Sigmoid colon (tissue), 7 donors: Measurements from ENCODE around the gene ITIH6. TPM values are rescaled to one million over a fixed set of nuclear protein-coding genes. Genes with fewer than 3 reads are reported as not detected.

Experiments
- DNase-seq: peaks from one replicate; pipeline ENCODE4 v3.0.0-alpha.2; 2019
- H3K27ac ChIP-seq, 4 donors: fragments of 200-600 bp; sonication (generic); one replicate each; pipeline ENCODE4 v1.5.1; 2016 to 2019; ENCODE audit warnings: mild to moderate bottlenecking in 1 of 4
- H3K27me3 ChIP-seq, 3 donors: fragments of 200-600 bp; sonication (generic); one replicate each; pipeline ENCODE4 v1.5.1; 2019; ENCODE audit warnings: mild to moderate bottlenecking in 1 of 3
- H3K36me3 ChIP-seq, 4 donors: fragments of 200-600 bp; sonication (generic); one replicate each; pipeline ENCODE4 v1.5.1; 2016 to 2019
- H3K4me1 ChIP-seq, 4 donors: fragments of 200-600 bp; sonication (generic); one replicate each; pipeline ENCODE4 v1.5.1; 2017 to 2019
- H3K4me3 ChIP-seq, 4 donors: fragments of 200-600 bp; sonication (generic); one replicate each; pipeline ENCODE4 v1.5.1; 2017 to 2019; ENCODE audit warnings: mild to moderate bottlenecking in 2 of 4, moderate library complexity in 1 of 4
- H3K9me3 ChIP-seq, 4 donors: fragments of 200-600 bp in 3 of 4; sonication (generic) in 3 of 4; one replicate each; pipeline versions ENCODE4 v1.5.1 to v1.6.1; 2013 to 2019
- CTCF ChIP-seq, 4 experiments: fragments of 450-650 bp in 3 of 4; fragments of 200-600 bp in 1 of 4; IDR thresholded peaks; one replicate each; pipeline ENCODE4 v1.5.1; 2016 to 2019; ENCODE audit warnings: antibody characterized with exemption in 4 of 4, mild to moderate bottlenecking in 3 of 4, moderate library complexity in 2 of 4
- EP300 ChIP-seq, 4 donors: sonication (generic); formaldehyde crosslinking; IDR thresholded peaks; one replicate each; pipeline ENCODE4 v1.6.1; 2017; ENCODE audit warnings: antibody characterized with exemption in 4 of 4
- POLR2A ChIP-seq, 2 donors: fragments of 450-650 bp; IDR thresholded peaks; one replicate each; pipeline ENCODE4 v1.6.1; 2016; ENCODE audit warnings: antibody characterized with exemption in 2 of 2, mild to moderate bottlenecking in 2 of 2, moderate library complexity in 2 of 2
- POLR2AphosphoS5 ChIP-seq, 4 donors: sonication (generic); formaldehyde crosslinking; IDR thresholded peaks; one replicate each; pipeline ENCODE4 v1.6.1; 2017; ENCODE audit warnings: antibody characterized with exemption in 4 of 4
- WGBS, 2 donors: extraction: QIAGEN DNeasy Blood & Tissue Kit; methylation state at CpG; one replicate each; pipeline ENCODE4 v1.1.7; 2013; 5-methylcytosine and 5-hydroxymethylcytosine counted together
- intact Hi-C: fragments of 100-400 bp; cut with DNase I; formaldehyde crosslinking; loops from one replicate; pipeline ENCODE4 v1.15.1; 2023
- polyA plus RNA-seq, 3 donors: library from polyadenylated mRNA; stranded (reverse); fragments of 200-250 nt; gene quantifications; one replicate each; pipeline ENCODE4 v1.2.3, GENCODE V29; 2013
- small RNA-seq, 3 donors: library from RNA; depleted of rRNA; stranded (forward); fragments of <200 nt; gene quantifications; one replicate each; pipeline ENCODE3, GENCODE V24; 2016
- total RNA-seq, 4 donors: library from RNA; depleted of rRNA; stranded (reverse); fragments of >200 nt; gene quantifications; one replicate each; pipeline ENCODE4 v1.1.0, GENCODE V29; 2016
- donor health status: healthy with polysubstance abuse.
- donor health status: Bipolar disorder and iron deficiency.
- donor health status: healthy.

The ITIH6 gene
- total and polyA plus RNA-seq, 7 donors: under 0.01 TPM; not detected in 6

- Histone ChIP-seq H3K9me3 (no peaks in the 10 kb centered on the region), H3K27ac (no peak overlapping the region), H3K27me3 (no peaks in the 10 kb centered on the region), H3K4me1 (no peaks in the 10 kb centered on the region), H3K36me3 (no peaks in the 10 kb centered on the region), H3K4me3 (no peak overlapping the region)
- intact Hi-C loops: no loop called here
- no peak for DNase-seq
- TF ChIP-seq POLR2AphosphoS5 (IDR thresholded peaks at IDR 0.05) (no peak), POLR2A (IDR thresholded peaks at IDR 0.05) (no peak), CTCF (IDR thresholded peaks at IDR 0.05) (no peak), EP300 (IDR thresholded peaks at IDR 0.05) (no peak)
These were observed 83.6 kb downstream of the ITIH6 start for GRCh38 chrX:54714424-54714823.

DNA sequence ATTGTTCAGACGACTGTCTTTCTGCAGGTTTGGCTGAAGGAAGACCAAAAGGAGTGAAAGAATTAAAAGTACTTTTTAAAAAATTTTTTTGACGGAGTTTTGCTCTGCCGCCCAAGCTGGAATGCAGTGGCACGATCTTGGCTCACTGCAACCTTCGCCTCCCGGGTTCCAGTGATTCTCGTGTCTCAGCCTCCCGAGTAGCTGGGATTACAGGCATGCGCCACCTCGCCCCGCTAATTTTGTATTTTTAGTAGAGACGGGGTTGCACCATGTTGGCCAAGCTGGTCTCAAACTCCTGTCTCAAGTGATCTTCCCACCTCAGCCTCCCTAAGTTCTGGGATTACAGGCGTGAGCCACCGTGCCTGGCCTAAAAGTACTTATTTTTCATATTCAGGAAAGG is 86.3 kb downstream of the ITIH6 start:
- no peak for DNase-seq
- Histone ChIP-seq H3K36me3 (no peaks in the 10 kb centered on the region), H3K27ac (no peak overlapping the region), H3K4me1 (no peaks in the 10 kb centered on the region), H3K4me3 (no peak overlapping the region), H3K9me3 (no peaks in the 10 kb centered on the region), H3K27me3 (no peaks in the 10 kb centered on the region)
- intact Hi-C loops: no loop called here
- WGBS, 2 donors: 96% methylated on average over 14 of the region's 14 CpGs
- TF ChIP-seq POLR2AphosphoS5 (IDR thresholded peaks at IDR 0.05): no peak
- no peak for TF ChIP-seq CTCF (IDR thresholded peaks at IDR 0.05)
- no peak for TF ChIP-seq POLR2A (IDR thresholded peaks at IDR 0.05)
- no peak for TF ChIP-seq EP300 (IDR thresholded peaks at IDR 0.05)

DNA sequence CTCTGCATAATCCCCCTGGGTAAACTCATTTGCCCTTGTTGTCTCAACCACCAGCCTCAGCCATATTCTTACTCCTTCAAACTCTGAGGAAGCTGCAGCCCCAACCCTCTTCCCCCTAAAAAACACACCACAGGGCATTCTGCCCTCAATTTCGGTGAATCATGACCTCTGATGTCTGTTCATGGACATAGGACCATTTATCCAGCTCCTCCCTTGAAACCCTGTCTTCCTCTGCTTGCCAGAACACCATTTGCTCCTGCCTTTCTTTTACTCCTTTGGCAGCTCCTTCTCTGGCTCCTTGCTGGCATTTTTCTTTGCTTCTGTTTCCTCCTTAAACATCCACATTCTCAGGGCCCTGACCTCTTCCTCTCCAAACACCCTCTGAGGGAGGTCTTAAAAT is 87.1 kb downstream of the ITIH6 start:
- H3K27ac ChIP-seq: no peak overlapping the region
- H3K36me3 ChIP-seq: no peaks in the 10 kb centered on the region
- WGBS, 2 donors: 11 to 40% methylated on average over 1 of the region's 1 CpG
- TF ChIP-seq CTCF (IDR thresholded peaks at IDR 0.05): no peak
- no peak for TF ChIP-seq POLR2A (IDR thresholded peaks at IDR 0.05)
- no peak for TF ChIP-seq EP300 (IDR thresholded peaks at IDR 0.05)
- no peak for TF ChIP-seq POLR2AphosphoS5 (IDR thresholded peaks at IDR 0.05)
- no peaks in the 10 kb centered on the region for H3K4me1 ChIP-seq
- H3K9me3 ChIP-seq: no peaks in the 10 kb centered on the region
- H3K4me3 ChIP-seq: no peak overlapping the region
- no peaks in the 10 kb centered on the region for H3K27me3 ChIP-seq
- DNase-seq: no peak
- intact Hi-C loops: no loop called here

DNA sequence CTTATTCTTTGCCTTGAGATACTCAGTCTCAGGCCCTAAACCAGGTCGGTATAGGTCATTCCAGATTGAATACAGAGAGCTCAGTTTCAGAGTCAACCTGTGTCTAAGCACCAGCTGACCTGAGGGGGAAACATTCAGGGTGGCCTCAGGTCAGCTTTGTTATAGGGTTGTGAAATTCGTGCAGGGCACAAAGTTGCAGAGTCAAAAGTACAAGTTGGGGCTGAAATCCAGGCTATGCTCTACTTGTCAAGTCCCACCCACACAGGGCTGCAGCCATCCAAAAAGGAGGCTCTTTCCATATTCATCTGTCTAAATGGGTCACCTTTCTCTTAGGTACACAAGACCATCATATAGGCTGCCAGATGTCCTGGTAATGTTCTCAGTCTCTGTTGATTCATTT is 89.7 kb downstream of the ITIH6 start:
- H3K9me3 ChIP-seq: no peaks in the 10 kb centered on the region
- H3K36me3 ChIP-seq: no peaks in the 10 kb centered on the region
- no peak for TF ChIP-seq EP300 (IDR thresholded peaks at IDR 0.05)
- H3K27me3 ChIP-seq: no peaks in the 10 kb centered on the region
- no peaks in the 10 kb centered on the region for H3K4me1 ChIP-seq
- no peak for DNase-seq
- no peak overlapping the region for H3K4me3 ChIP-seq
- 30 to 53% methylated on average over 2 of the region's 2 CpGs for WGBS, 2 donors
- H3K27ac ChIP-seq: no peak overlapping the region
- intact Hi-C loops: no loop called here

Small RNA genes within 50 kb of the gene (small RNA-seq; reads per million reads assigned to genes)
- gene AL049732.1 (0 reads per million in 3 donors), gene SNORA11 (33.8 to 53.2 (median 42.5) reads per million in 3 donors)

Other genes with a start within 250 kb of the ITIH6 start
- gene MAGED2, start 9.5 kb upstream of the ITIH6 start, total RNA-seq: 100 to 1,000 TPM; 132 to 152 (median 143) TPM
- gene MAGED2, start 9.5 kb upstream of the ITIH6 start, polyA plus RNA-seq: 10 to 100 TPM; 44.9 to 63.4 (median 51.1) TPM
- gene TRO, start 122.6 kb upstream of the ITIH6 start, total RNA-seq: 10 to 100 TPM in 2 of 4 donors, 1 to 10 TPM in 2; 5.8 to 19.9 (median 9.5) TPM
- 1 to 10 TPM in 2 of 3 donors, under 1 TPM in 1; 0.92 to 2.1 (median 1.2) TPM for gene TRO, start 122.6 kb upstream of the ITIH6 start, polyA plus RNA-seq
- gene PFKFB1, start 195.9 kb upstream of the ITIH6 start, total RNA-seq: 1 to 10 TPM in 1 of 4 donors, under 1 TPM in 2, not detected in 1; 0.49 to 1.1 (median 0.55) TPM
- under 1 TPM in 1 of 3 donors, not detected in 2; 0.44 TPM for gene PFKFB1, start 195.9 kb upstream of the ITIH6 start, polyA plus RNA-seq
- gene APEX2, start 202.1 kb upstream of the ITIH6 start, total RNA-seq: 1 to 10 TPM; 3.9 to 5.7 (median 4.6) TPM
- gene APEX2, start 202.1 kb upstream of the ITIH6 start, polyA plus RNA-seq: 10 to 100 TPM; 12.6 to 18.7 (median 17.7) TPM
- gene ALAS2, start 232.7 kb upstream of the ITIH6 start, total RNA-seq: not detected
- gene ALAS2, start 232.7 kb upstream of the ITIH6 start, polyA plus RNA-seq: not detected